A549 (cell line): ENCODE results near the gene NUFIP2.
"Not testable (repeated sequence)": the region's sequence is repeated elsewhere in the genome, so short reads cannot be mapped to it uniquely, and the experiment has no call there.

Experiments
- BHLHE40 ChIP-seq: IDR thresholded peaks from 2 replicates; pipeline ENCODE4 v1.6.1; 2012; ENCODE audit warnings: low read depth, low read length, inconsistent platforms
- CTCF ChIP-seq: fragments of >200 bp; sonication (Bioruptor Twin); formaldehyde crosslinking; IDR thresholded peaks from 3 replicates; pipeline ENCODE4 v1.5.1; 2016
- E2F6 ChIP-seq: IDR thresholded peaks from 2 replicates; pipeline ENCODE4 v1.6.1; 2012; ENCODE audit warnings: low read depth, borderline replicate concordance
- ESRRA ChIP-seq: fragments of 150-350 bp; IDR thresholded peaks from 2 replicates; pipeline ENCODE4 v1.6.1; 2014; ENCODE audit warnings: mild to moderate bottlenecking, low read length, borderline replicate concordance
- MAZ ChIP-seq: fragments of 150-350 bp; IDR thresholded peaks from 2 replicates; pipeline ENCODE4 v1.6.1; 2014; ENCODE audit warnings: antibody characterized with exemption, low read depth, low read length, borderline replicate concordance
- POLR2A ChIP-seq: IDR thresholded peaks from 2 replicates; pipeline ENCODE4 v1.6.1; 2012; ENCODE audit warnings: mild to moderate bottlenecking, low read length
- RFX5 ChIP-seq: fragments of 450-650 bp; IDR thresholded peaks from 2 replicates; pipeline ENCODE4 v1.7.1; 2014; ENCODE audit warnings: antibody characterized with exemption, mild to moderate bottlenecking, moderate library complexity
- SMC3 ChIP-seq: fragments of >200 bp; sonication (Bioruptor Twin); formaldehyde crosslinking; IDR thresholded peaks from 3 replicates; pipeline ENCODE4 v1.6.1; 2018; ENCODE audit warnings: inconsistent platforms
- ZFP36 ChIP-seq: fragments of 450-650 bp; IDR thresholded peaks from 2 replicates; pipeline ENCODE4 v1.6.1; 2014; ENCODE audit warnings: borderline replicate concordance; ENCODE audit not compliant: partially characterized antibody

- not testable (repeated sequence) for TF ChIP-seq BHLHE40, POLR2A, CTCF, ESRRA, ZFP36, E2F6, RFX5, SMC3, MAZ
Observed at GRCh38 chr17:29271980-29272379, 22.0 kb downstream of the NUFIP2 start.
